HepG2 (cell line): Measurements from ENCODE around the gene MPV17L. TPM values are rescaled to one million over a fixed set of nuclear protein-coding genes. Genes with fewer than 3 reads are reported as not detected.
"Not testable (repeated sequence)": the region's sequence is repeated elsewhere in the genome, so short reads cannot be mapped to it uniquely, and the experiment has no call there.

Source experiments
- ATAC-seq: fragments of 200-7000 bp; cut with Tn5 transposase; 3 replicates; pipeline ENCODE4 v1.9.1; 2020; ENCODE audit warnings: mild to moderate bottlenecking, moderate library complexity
- BruUV-seq: library from RNA; stranded (reverse); fragments of 400-500 nt; replicated peaks from 2 replicates; lab custom pipeline; 2021; lab: Mats Ljungman, UMichigan
- CTCF ChIA-PET: fragments of 300-600 bp; formaldehyde crosslinking; extraction: SDS; loops from one replicate; lab custom pipeline; 2021; ENCODE audit warnings: low total read pairs, inconsistent platforms, low intra/inter-chr PET ratio; lab: Yijun Ruan, JAX
- POLR2A ChIA-PET: fragments of 350-600 bp; sonication (Branson Sonifier 250); formaldehyde crosslinking; loops from one replicate; lab custom pipeline; 2020; ENCODE audit warnings: antibody characterized with exemption, inconsistent platforms; lab: Yijun Ruan, JAX
- DNase-seq: peaks from one replicate; pipeline ENCODE4 v3.0.0-alpha.2; 2015; ENCODE audit warnings: low spot score
- FAIRE-seq: peaks from 3 replicates; lab custom pipeline; 2011; peaks lifted over from hg19 to GRCh38; lab: Jason Lieb, UNC
- H2AFZ ChIP-seq: one replicate; pipeline ENCODE4 v1.6.1; 2011; ENCODE audit warnings: low read length, inconsistent platforms
- H3K27ac ChIP-seq: fragments of 300-600 bp; 3 replicates; pipeline ENCODE4 v1.8.0; 2011; ENCODE audit warnings: mixed run types, mild to moderate bottlenecking, mixed read lengths, low read length, inconsistent platforms; ENCODE audit not compliant: insufficient read depth; ENCODE audit errors: extremely low read length
- H3K27me3 ChIP-seq, 2 experiments: fragments of 200-600 bp in 1 of 2; 2 replicates in 1 of 2; 3 replicates in 1 of 2; pipeline versions ENCODE4 v1.6.0 to v1.8.0; 2011; ENCODE audit warnings: low read length in 2 of 2, mild to moderate bottlenecking in 2 of 2, moderate library complexity in 2 of 2, inconsistent platforms in 1 of 2; ENCODE audit not compliant: insufficient read depth in 2 of 2, control insufficient read depth in 1 of 2
- H3K36me3 ChIP-seq, 2 experiments: fragments of 200-600 bp in 1 of 2; replicated peaks in 1 of 2; 2 replicates in 1 of 2; 3 replicates in 1 of 2; pipeline versions ENCODE4 v1.5.1 to v1.8.0; 2011; ENCODE audit warnings: low read length in 2 of 2, inconsistent platforms in 1 of 2; ENCODE audit not compliant: insufficient read depth in 2 of 2, control insufficient read depth in 1 of 2
- H3K4me1 ChIP-seq: 2 replicates; pipeline ENCODE4 v1.5.1; 2012; ENCODE audit warnings: low read length, inconsistent platforms; ENCODE audit not compliant: insufficient read depth
- H3K4me2 ChIP-seq: 2 replicates; pipeline ENCODE4 v1.6.0; 2011; ENCODE audit warnings: low read depth, low read length, inconsistent platforms
- H3K4me3 ChIP-seq, 3 experiments: fragments of 200-600 bp in 1 of 3; sonication (generic), shearing (Covaris generic) in 1 of 3; replicated peaks in 1 of 3; 2 replicates each; pipeline ENCODE4 v1.5.1; 2011 to 2016; ENCODE audit warnings: low read length in 3 of 3, inconsistent platforms in 2 of 3, low read depth in 2 of 3, mild to moderate bottlenecking in 2 of 3, control low read depth in 1 of 3, mixed read lengths in 1 of 3; ENCODE audit not compliant: insufficient read depth in 1 of 3
- H3K79me2 ChIP-seq: one replicate; pipeline ENCODE4 v1.6.1; 2011; ENCODE audit warnings: low read length, inconsistent platforms; ENCODE audit not compliant: insufficient read depth
- H3K9ac ChIP-seq: 2 replicates; pipeline ENCODE4 v1.6.0; 2011; ENCODE audit warnings: mild to moderate bottlenecking, low read depth, low read length, inconsistent platforms; ENCODE audit not compliant: insufficient read depth
- H3K9me3 ChIP-seq: 2 replicates; pipeline ENCODE4 v1.5.1; 2012; ENCODE audit warnings: mild to moderate bottlenecking, low read length
- H4K20me1 ChIP-seq: 2 replicates; pipeline ENCODE4 v1.6.0; 2011; ENCODE audit warnings: inconsistent platforms, mild to moderate bottlenecking, low read length, moderate library complexity; ENCODE audit not compliant: insufficient read depth
- IRF2 ChIP-seq: IDR thresholded peaks from 2 replicates; pipeline ENCODE4 v1.6.1; 2018; ENCODE audit warnings: missing genetic modification reagents, missing compliant biosample characterization
- RBM22 ChIP-seq: fragments of 200-400 bp; formaldehyde crosslinking; optimal IDR thresholded peaks from 2 replicates; pipeline ENCODE3; 2017; ENCODE audit warnings: mild to moderate bottlenecking, low read length, moderate library complexity
- WGBS: methylation state at CpG from one replicate; pipeline ENCODE4 v1.1.6; 2017; ENCODE audit warnings: low lambda C conversion rate; 5-methylcytosine and 5-hydroxymethylcytosine counted together
- in situ Hi-C: cut with HindIII; loops from 2 replicates; pipeline ENCODE4 v1.10.0; 2017; ENCODE audit warnings: low pct_unique_long_range_greater_than_20kb; ENCODE audit not compliant: extremely low pct_ligation_motif_present
- intact Hi-C: fragments of 100-400 bp; cut with micrococcal nuclease; formaldehyde crosslinking; loops from one replicate; pipeline ENCODE4 v1.10.0; 2022; ENCODE audit not compliant: unreplicated experiment
- polyA plus RNA-seq, 8 experiments: library from polyadenylated mRNA; depleted of rRNA in 3 of 8; stranded (reverse) in 7 of 8; unstranded in 1 of 8; fragments of >200 nt; fragmentation: Illumina TruSeq in 4 of 8; extraction: Trizol in 4 of 8; gene quantifications; 2 replicates each; pipeline versions ENCODE4 v1.2.1 to v1.2.3, GENCODE V29; 2011 to 2016; ENCODE audit warnings: low read depth in 4 of 8, missing spikeins in 1 of 8, mixed read lengths in 1 of 8; ENCODE audit not compliant: insufficient read depth in 1 of 8
- total RNA-seq, 5 experiments: library from RNA; depleted of rRNA; stranded (reverse); fragments of >200 nt; fragmentation: Illumina TruSeq; extraction: Trizol; gene quantifications; 2 replicates each; pipeline ENCODE4 v1.2.3, GENCODE V29; 2016; ENCODE audit warnings: low read depth in 1 of 5

MPV17L gene
- total and polyA plus RNA-seq, 2 of the 13 experiments (the other 11 are each of a cell fraction or from before 2014, with no cell fraction given): 34.7 to 63.8 TPM

GRCh38 chr16:15404792-15405191, 9.2 kb downstream of the MPV17L start (continued):
- TF ChIP-seq RBM22 (peak; percentile 70), IRF2 (no peak)

GRCh38 chr16:15407756-15408155, 12.2 kb downstream of the MPV17L start:
- H3K4me2 ChIP-seq, intact Hi-C loops, H4K20me1 ChIP-seq, FAIRE-seq, H2AFZ ChIP-seq, H3K27ac ChIP-seq, H3K9me3 ChIP-seq, H3K4me3 ChIP-seq, H3K9ac ChIP-seq, CTCF ChIA-PET, H3K36me3 ChIP-seq, DNase-seq, BruUV-seq, in situ Hi-C loops, H3K79me2 ChIP-seq, H3K27me3 ChIP-seq, ATAC-seq: not testable (repeated sequence)
- peaks cover 18% of the 10 kb centered on the region for H3K4me1 ChIP-seq
- 97% methylated on average over 4 of the region's 4 CpGs for WGBS
- POLR2A ChIA-PET: interaction anchor here (1.6 kb wide), 1 partner anchor 9 kb away, joined by 6 read pairs; no protein-coding TSS in a partner anchor

- FAIRE-seq, H3K4me1 ChIP-seq, H4K20me1 ChIP-seq, H3K9ac ChIP-seq, H3K9me3 ChIP-seq, H3K79me2 ChIP-seq, DNase-seq, H3K36me3 ChIP-seq, H3K4me3 ChIP-seq, intact Hi-C loops, ATAC-seq, H2AFZ ChIP-seq, H3K4me2 ChIP-seq, CTCF ChIA-PET, H3K27ac ChIP-seq, H3K27me3 ChIP-seq, in situ Hi-C loops: not testable (repeated sequence)
- WGBS: 98% methylated on average over 6 of the region's 6 CpGs
- TSS peak; percentile 17 for BruUV-seq
- POLR2A ChIA-PET: interaction anchor here (0.7 to 1.0 kb wide), 2 partner anchors 479 to 1283 kb away, joined by 3 to 4 read pairs; partner anchors contain the start of gene CEP20
Measured at GRCh38 chr16:15409476-15409875, 13.9 kb downstream of the MPV17L start.
